Fibroblast of the aortic adventitia (primary cell): ENCODE data around the gene CD68. TPM values are rescaled to one million over a fixed set of nuclear protein-coding genes. Genes with fewer than 3 reads are reported as not detected.

Source experiments
- DNase-seq: peaks from one replicate; pipeline ENCODE4 v3.0.0-alpha.2; 2010; ENCODE audit warnings: low read depth
- H3K4me3 ChIP-seq: 2 replicates; pipeline ENCODE4 v1.5.1; 2011; ENCODE audit warnings: low read depth, mild to moderate bottlenecking, control low read depth, low read length, moderate library complexity
- CTCF ChIP-seq: IDR thresholded peaks from 2 replicates; pipeline ENCODE4 v1.5.1; 2011; ENCODE audit warnings: mild to moderate bottlenecking, low read length, control low read depth, inconsistent platforms; ENCODE audit not compliant: insufficient read depth
- small RNA-seq: library from RNA; depleted of rRNA; stranded (forward); fragments of <200 nt; gene quantifications from one replicate; pipeline ENCODE3, GENCODE V24; 2012
- total RNA-seq: library from RNA; depleted of rRNA; stranded (reverse); fragments of >200 nt; gene quantifications from 2 replicates; pipeline ENCODE4 v1.2.3, GENCODE V29; 2012; ENCODE audit warnings: low replicate concordance

Gene CD68
- total RNA-seq, 1 donor: 71.7 TPM

- no peak for DNase-seq
- H3K4me3 ChIP-seq: peak overlapping the region; percentile 88
- no peak for TF ChIP-seq CTCF
These were observed 47.5 kb downstream of the CD68 start for GRCh38 chr17:7626956-7627249.

GRCh38 chr17:7627250-7628121 lies 48.0 kb downstream of the CD68 start, which contains the start of gene SAT2:
TSS of gene SAT2 (minus strand) at chr17:7627821. CDS start at chr17:7627635, 186 bp downstream.
- peak within 1 kb of the TSS; percentile 88 for H3K4me3 ChIP-seq
- TF ChIP-seq CTCF: no peak

GRCh38 chr17:7629939-7630571 lies 50.6 kb downstream of the CD68 start, which contains the start of gene SHBG:
TSS of gene SHBG (plus strand) at chr17:7630135. CDS start at chr17:7630173, 38 bp downstream.
- H3K4me3 ChIP-seq: no peak within 1 kb of the TSS
- no peak for TF ChIP-seq CTCF

More at GRCh38 chr17:7627250-7628121, 48.0 kb downstream of the CD68 start, which contains the start of gene SAT2:
- DNase-seq: peak; percentile 95

More at GRCh38 chr17:7629939-7630571, 50.6 kb downstream of the CD68 start, which contains the start of gene SHBG:
- no peak for DNase-seq

Small RNA genes within 50 kb of the gene (small RNA-seq; reads per million reads assigned to genes)
- gene CD68 (not detected), gene RF00019 (not detected), gene SNORA48 (not detected), gene SNORD10 (not detected)

Other genes starting within 250 kb of the CD68 start
- gene ACAP1, start 243.1 kb upstream of the CD68 start, total RNA-seq: 0.72 TPM in 1 of 2 replicates, not detected in the other
- 6.1 and 6.9 TPM in 2 replicates for gene KCTD11, start 227.5 kb upstream of the CD68 start, total RNA-seq
- gene TMEM95, start 224.5 kb upstream of the CD68 start, total RNA-seq: not detected in 2 replicates
- under 0.01 TPM in 1 of 2 replicates, not detected in the other for gene TNK1, start 198.5 kb upstream of the CD68 start, total RNA-seq
- 19.5 and 26.9 TPM in 2 replicates for gene PLSCR3, start 185.1 kb upstream of the CD68 start, total RNA-seq
- gene TMEM256, start 175.5 kb upstream of the CD68 start, total RNA-seq: 21.7 and 43.7 TPM in 2 replicates
- gene NLGN2, start 171.8 kb upstream of the CD68 start, total RNA-seq: 7.0 and 20.3 TPM in 2 replicates
- not detected in 2 replicates for gene SPEM1, start 159.3 kb upstream of the CD68 start, total RNA-seq
- not detected in 2 replicates for gene SPEM2, start 154.0 kb upstream of the CD68 start, total RNA-seq
- gene SPEM3, start 150.8 kb upstream of the CD68 start, total RNA-seq: 0.25 TPM in 1 of 2 replicates, not detected in the other
- gene TMEM102, start 144.2 kb upstream of the CD68 start, total RNA-seq: 1.6 and 2.2 TPM in 2 replicates
- 0.36 and 1.7 TPM in 2 replicates for gene FGF11, start 140.1 kb upstream of the CD68 start, total RNA-seq
- gene CHRNB1, start 134.6 kb upstream of the CD68 start, total RNA-seq: 4.7 and 6.1 TPM in 2 replicates
- gene ZBTB4, start 100.0 kb upstream of the CD68 start, total RNA-seq: 37.4 and 45.5 TPM in 2 replicates
- not detected in 2 replicates for gene SLC35G6, start 98.2 kb upstream of the CD68 start, total RNA-seq
- 72.9 and 74.1 TPM in 2 replicates for gene POLR2A, start 95.3 kb upstream of the CD68 start, total RNA-seq
- gene TNFSF12, start 30.6 kb upstream of the CD68 start, total RNA-seq: 10.1 and 14.5 TPM in 2 replicates
- 1.1 and 1.4 TPM in 2 replicates for gene TNFSF13, start 20.9 kb upstream of the CD68 start, total RNA-seq
- gene SENP3, start 17.7 kb upstream of the CD68 start, total RNA-seq: 14.6 and 60.4 TPM in 2 replicates
- gene MPDU1, start 4.2 kb downstream of the CD68 start, total RNA-seq: 32.3 and 127 TPM in 2 replicates
- 0.57 and 1.4 TPM in 2 replicates for gene SOX15, start 10.5 kb downstream of the CD68 start, total RNA-seq
- gene FXR2, start 35.3 kb downstream of the CD68 start, total RNA-seq: 27.1 and 33.1 TPM in 2 replicates
- 34.5 and 82.2 TPM in 2 replicates for gene SAT2, start 48.2 kb downstream of the CD68 start, total RNA-seq
- 0.25 and 0.36 TPM in 2 replicates for gene SHBG, start 50.5 kb downstream of the CD68 start, total RNA-seq
- gene ATP1B2, start 71.3 kb downstream of the CD68 start, total RNA-seq: not detected in 2 replicates
- gene TP53, start 107.9 kb downstream of the CD68 start, total RNA-seq: 17.8 and 68.7 TPM in 2 replicates
- 7.4 and 11.0 TPM in 2 replicates for gene WRAP53, start 108.8 kb downstream of the CD68 start, total RNA-seq
- gene EFNB3, start 125.6 kb downstream of the CD68 start, total RNA-seq: 0.90 and 3.9 TPM in 2 replicates
- under 0.01 TPM in 1 of 2 replicates, not detected in the other for gene DNAH2, start 138.1 kb downstream of the CD68 start, total RNA-seq